ENCODE data around the gene ANKRD33B. TPM values are rescaled to one million over a fixed set of nuclear protein-coding genes. Genes with fewer than 3 reads are reported as not detected.

The ANKRD33B gene
- total RNA-seq, 1 experiment from 2014 or later = 6.9 TPM

DNA sequence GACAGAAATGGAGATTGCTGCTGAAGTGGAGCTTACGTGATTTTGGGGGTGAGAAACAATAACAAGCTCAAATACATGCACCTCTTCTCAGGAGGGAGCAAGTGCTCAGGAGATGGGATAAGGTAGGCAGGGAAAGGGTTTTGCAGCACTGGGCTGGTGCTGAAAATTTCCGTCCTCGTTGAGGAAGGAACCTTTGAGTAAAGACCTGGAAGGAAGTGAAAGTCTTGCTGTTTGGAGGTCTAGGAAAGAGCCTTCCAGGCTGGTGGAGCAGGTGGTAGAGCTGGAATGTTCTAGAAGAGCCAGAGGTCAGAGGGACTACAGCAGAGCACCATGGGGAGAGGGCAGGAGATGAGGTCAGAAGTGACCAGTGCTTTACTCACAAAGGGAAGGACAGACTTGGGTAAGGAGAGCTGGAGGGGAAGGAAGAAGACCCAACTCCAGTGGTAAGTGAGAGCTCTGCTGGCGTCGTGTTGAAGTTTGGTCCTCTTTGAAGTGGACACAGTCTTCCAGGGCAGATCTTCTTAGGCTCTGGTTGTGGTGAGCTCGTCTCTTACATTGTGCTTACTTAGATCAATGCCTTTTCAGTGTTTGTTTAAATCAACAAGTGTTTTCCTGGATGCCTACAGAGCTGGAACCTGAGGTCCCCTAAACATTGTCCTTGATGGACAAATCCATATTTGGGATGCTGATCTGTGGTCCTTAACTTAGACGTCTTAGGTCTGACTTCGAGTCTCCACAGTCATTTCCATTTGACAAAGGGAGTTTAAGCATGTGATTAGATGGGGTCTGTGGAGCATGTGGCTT lies 21.0 kb downstream of the ANKRD33B start:
- H3K79me2 ChIP-seq (ENCODE audit: insufficient read depth, low read length) = no peaks in the 10 kb centered on the region; the same call in 1 of the 2 replicates

More for the DNA sequence above, 21.0 kb downstream of the ANKRD33B start:
- Histone ChIP-seq H2BK5ac (ENCODE audit: insufficient read length, low read length) (no peak overlapping the region), H3K23me2 (ENCODE audit: insufficient read length, low read depth, low read length, poor library complexity, severe bottlenecking) (no peaks in the 10 kb centered on the region), H3T11ph (ENCODE audit: low read length) (no peak overlapping the region), H2BK12ac (ENCODE audit: insufficient read length, low read depth, low read length) (no peak overlapping the region), H4K8ac (replicated peaks; ENCODE audit: insufficient read length, low read depth, low read length) (no peak overlapping the region), H2BK120ac (ENCODE audit: low read depth, low read length, poor library complexity, severe bottlenecking) (no peak overlapping the region), H3K23ac (ENCODE audit: insufficient read length, low read depth, low read length) (no peak overlapping the region), H3K9me3 (ENCODE audit: control insufficient read depth, low read depth, low read length) (no peaks in the 10 kb centered on the region), H4K5ac (ENCODE audit: insufficient read length, low read depth, low read length) (no peak overlapping the region), H3K4ac (ENCODE audit: low read depth, low read length) (no peak overlapping the region), H3K4me1 (ENCODE audit: insufficient read depth, low read length) (peaks cover 7% of the 10 kb centered on the region; the same call in 1 of the 2 replicates), H4K91ac (ENCODE audit: insufficient read length, low read depth, low read length) (no peak overlapping the region), H3K27me3 (ENCODE audit: insufficient read depth, low read length) (no peaks in the 10 kb centered on the region), H2BK15ac (ENCODE audit: low read depth, low read length) (no peak overlapping the region), H2AFZ (ENCODE audit: low read length) (no peak overlapping the region), H2BK20ac (ENCODE audit: low read depth, low read length, poor library complexity, severe bottlenecking) (no peak overlapping the region), H2AK5ac (ENCODE audit: insufficient read length, low read length) (no peak overlapping the region), H3K9ac (ENCODE audit: extremely low read depth, insufficient read length, low read length) (no peak overlapping the region), H3K56ac (ENCODE audit: insufficient read length, low read depth, low read length) (no peak overlapping the region), H3K27ac (ENCODE audit: insufficient read length, low read depth, low read length) (no peak overlapping the region), H3K79me1 (ENCODE audit: insufficient read depth, low read depth, low read length, poor library complexity, severe bottlenecking) (no peaks in the 10 kb centered on the region), H3K18ac (ENCODE audit: insufficient read length, low read depth, low read length) (no peak overlapping the region), H4K20me1 (ENCODE audit: control insufficient read depth, insufficient read depth, insufficient read length) (no peaks in the 10 kb centered on the region), H3K4me2 (ENCODE audit: insufficient read depth, insufficient read length, low read length) (no peak overlapping the region), H3K14ac (ENCODE audit: insufficient read depth, low read length) (no peak overlapping the region)
- peak overlapping the region in 1 of 3 experiments; percentile 10; a peak in 3 of 7 replicates for H3K27ac Mint-ChIP-seq
- no peaks in the 10 kb centered on the region; a peak in 1 of 7 replicates for H3K36me3 Mint-ChIP-seq (ENCODE audit: insufficient read depth in 1 of 3, low read depth in 3 of 3)
- H3K9me3 Mint-ChIP-seq = peaks cover 0 to 4% of the 10 kb centered on the region in 2 experiments; a peak in 1 of 5 replicates
- H3K4me3 Mint-ChIP-seq = peak overlapping the region in 1 of 2 experiments; percentile 2; a peak in 1 of 5 replicates
- peaks cover 14% of the 10 kb centered on the region for H3K27me3 Mint-ChIP-seq (ENCODE audit: low read depth)
- H3K4me1 Mint-ChIP-seq = peaks cover 32 to 34% of the 10 kb centered on the region in 2 experiments
- TF ChIP-seq, protein P1, sequence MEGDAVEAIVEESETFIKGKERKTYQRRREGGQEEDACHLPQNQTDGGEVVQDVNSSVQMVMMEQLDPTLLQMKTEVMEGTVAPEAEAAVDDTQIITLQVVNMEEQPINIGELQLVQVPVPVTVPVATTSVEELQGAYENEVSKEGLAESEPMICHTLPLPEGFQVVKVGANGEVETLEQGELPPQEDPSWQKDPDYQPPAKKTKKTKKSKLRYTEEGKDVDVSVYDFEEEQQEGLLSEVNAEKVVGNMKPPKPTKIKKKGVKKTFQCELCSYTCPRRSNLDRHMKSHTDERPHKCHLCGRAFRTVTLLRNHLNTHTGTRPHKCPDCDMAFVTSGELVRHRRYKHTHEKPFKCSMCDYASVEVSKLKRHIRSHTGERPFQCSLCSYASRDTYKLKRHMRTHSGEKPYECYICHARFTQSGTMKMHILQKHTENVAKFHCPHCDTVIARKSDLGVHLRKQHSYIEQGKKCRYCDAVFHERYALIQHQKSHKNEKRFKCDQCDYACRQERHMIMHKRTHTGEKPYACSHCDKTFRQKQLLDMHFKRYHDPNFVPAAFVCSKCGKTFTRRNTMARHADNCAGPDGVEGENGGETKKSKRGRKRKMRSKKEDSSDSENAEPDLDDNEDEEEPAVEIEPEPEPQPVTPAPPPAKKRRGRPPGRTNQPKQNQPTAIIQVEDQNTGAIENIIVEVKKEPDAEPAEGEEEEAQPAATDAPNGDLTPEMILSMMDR (conservative IDR thresholded peaks at IDR 0.05) = no peak
- WGBS (ENCODE audit: extremely low coverage, insufficient read length, low lambda C conversion rate) = no CpG with 5 or more reads among the region's 8 CpGs
- no peak for DNase-seq
